Measurements from ENCODE around the gene ULK3.

GRCh38 chr15:74843891-74844299 lies 939 bp upstream of the ULK3 start:
- TF ChIP-seq MAX (IDR thresholded peaks at IDR 0.05): no peak
- no peak for TF ChIP-seq YY1 (IDR thresholded peaks at IDR 0.05; ENCODE audit: low read depth)
- no peak for TF ChIP-seq REST (IDR thresholded peaks at IDR 0.05; ENCODE audit: low read depth)
- no peak for TF ChIP-seq FOXM1 (IDR thresholded peaks at IDR 0.05; ENCODE audit: borderline replicate concordance, low read depth)
- TF ChIP-seq RAD21 (IDR thresholded peaks at IDR 0.05; ENCODE audit: low read depth): no peak
- no peak for TF ChIP-seq EP300 (IDR thresholded peaks at IDR 0.05; ENCODE audit: borderline replicate concordance)
- no peak for TF ChIP-seq TAF1 (IDR thresholded peaks at IDR 0.05; ENCODE audit: low read depth)
- TF ChIP-seq TEAD4 (IDR thresholded peaks at IDR 0.05): no peak
- TF ChIP-seq EGR1 (IDR thresholded peaks at IDR 0.05): no peak
- no peak for TF ChIP-seq CEBPB (IDR thresholded peaks at IDR 0.05)
- TF ChIP-seq TCF12 (IDR thresholded peaks at IDR 0.05; ENCODE audit: low read depth): no peak
- no peak for TF ChIP-seq USF1 (IDR thresholded peaks at IDR 0.05)
- TF ChIP-seq NFIC (IDR thresholded peaks at IDR 0.05): no peak
- TF ChIP-seq CREB1 (IDR thresholded peaks at IDR 0.05; ENCODE audit: low read depth): no peak
